Tibial nerve (tissue), 4 donors: Measurements from ENCODE around the gene MAML2.

ENCODE experiments used
- CTCF ChIP-seq, 5 experiments: fragments of 200-600 bp in 3 of 5; fragments of 450-650 bp in 2 of 5; sonication (generic) in 3 of 5; IDR thresholded peaks; one replicate each; pipeline ENCODE4 v1.5.1; 2016 to 2019; ENCODE audit warnings: antibody characterized with exemption in 5 of 5, mild to moderate bottlenecking in 3 of 5, moderate library complexity in 2 of 5
- EP300 ChIP-seq, 2 donors: sonication (generic); formaldehyde crosslinking; IDR thresholded peaks; one replicate each; pipeline ENCODE4 v1.6.1; 2017; ENCODE audit warnings: antibody characterized with exemption in 2 of 2, mild to moderate bottlenecking in 1 of 2
- POLR2A ChIP-seq, 2 donors: fragments of 450-650 bp; IDR thresholded peaks; one replicate each; pipeline ENCODE4 v1.6.1; 2017; ENCODE audit warnings: antibody characterized with exemption in 2 of 2, mild to moderate bottlenecking in 2 of 2, moderate library complexity in 2 of 2

GRCh38 chr11:96049426-96049825 is 293.6 kb downstream of the MAML2 start:
- TF ChIP-seq CTCF (IDR thresholded peaks at IDR 0.05) (no peak), EP300 (IDR thresholded peaks at IDR 0.05) (no peak), POLR2A (IDR thresholded peaks at IDR 0.05) (no peak)
